Measurements from ENCODE around the gene TRAF1. TPM values are rescaled to one million over a fixed set of nuclear protein-coding genes. Genes with fewer than 3 reads are reported as not detected.

TRAF1 gene
- total RNA-seq, 1 experiment from 2014 or later: 1.7 TPM

GRCh38 chr9:120941046-120941770 lies 14.6 kb upstream of the TRAF1 start:
- TF ChIP-seq MAX (IDR thresholded peaks at IDR 0.05): no peak
- Histone ChIP-seq H3K4me3 (replicated peaks in 1 of 2; ENCODE audit: low read depth in 1 of 2, low read length in 2 of 2) (no peak overlapping the region), H3K4me2 (ENCODE audit: low read length) (no peak overlapping the region), H3K9me3 (ENCODE audit: control insufficient read depth in 1 of 2, insufficient read depth in 1 of 2, low read depth in 1 of 2, low read length in 2 of 2) (no peaks in the 10 kb centered on the region), H3K9me2 (ENCODE audit: insufficient read depth) (no peaks in the 10 kb centered on the region), H3K79me2 (ENCODE audit: insufficient read depth, low read length) (no peaks in the 10 kb centered on the region), H2AFZ (ENCODE audit: low read depth, low read length, poor library complexity, severe bottlenecking) (no peak overlapping the region), H3K36me3 (ENCODE audit: control insufficient read depth in 1 of 2, insufficient read depth in 2 of 2, low read length in 2 of 2) (no peaks in the 10 kb centered on the region), H3K27ac (ENCODE audit: low read depth, low read length) (no peak overlapping the region), H4K20me1 (ENCODE audit: insufficient read depth) (no peaks in the 10 kb centered on the region), H3K27me3 (ENCODE audit: insufficient read depth, low read length) (no peaks in the 10 kb centered on the region), H3K4me1 (ENCODE audit: control insufficient read depth in 1 of 2, insufficient read depth in 2 of 2, low read length in 2 of 2) (peaks cover 2 to 6% of the 10 kb centered on the region in 2 experiments), H3K9ac (ENCODE audit: low read length) (no peak overlapping the region)
- POLR2A ChIA-PET: no interaction called here
- no peak for ATAC-seq
- no TSS peak for BruUV-seq (replicated peaks)
- RAD21 ChIA-PET (ENCODE audit: low non-redundant PET in 1 of 2, low total read pairs in 2 of 2, uncharacterized antibody in 2 of 2, unreplicated experiment in 2 of 2): no interaction called here
- CTCF ChIA-PET: interaction anchor here (1.1 kb wide), 1 partner anchor 68 kb away, joined by 3 read pairs; no protein-coding TSS in a partner anchor
- intact Hi-C loops (cut with micrococcal nuclease): loop anchor here (10.0 kb wide), 1 partner anchor 64 kb away; no protein-coding TSS in a partner anchor
- DNase-seq (ENCODE audit: low read depth, low spot score): no peak

- Histone ChIP-seq H2AFZ (ENCODE audit: low read depth, low read length, poor library complexity, severe bottlenecking) (no peak overlapping the region), H4K20me1 (ENCODE audit: insufficient read depth) (no peaks in the 10 kb centered on the region), H3K27me3 (ENCODE audit: insufficient read depth, low read length) (no peaks in the 10 kb centered on the region), H3K4me1 (ENCODE audit: control insufficient read depth in 1 of 2, insufficient read depth in 2 of 2, low read length in 2 of 2) (peaks cover 8 to 12% of the 10 kb centered on the region in 2 experiments), H3K9ac (ENCODE audit: low read length) (no peak overlapping the region), H3K4me3 (replicated peaks in 1 of 2; ENCODE audit: low read depth in 1 of 2, low read length in 2 of 2) (no peak overlapping the region), H3K79me2 (ENCODE audit: insufficient read depth, low read length) (no peaks in the 10 kb centered on the region), H3K9me3 (ENCODE audit: control insufficient read depth in 1 of 2, insufficient read depth in 1 of 2, low read depth in 1 of 2, low read length in 2 of 2) (no peaks in the 10 kb centered on the region), H3K4me2 (ENCODE audit: low read length) (no peak overlapping the region), H3K9me2 (ENCODE audit: insufficient read depth) (no peaks in the 10 kb centered on the region), H3K36me3 (ENCODE audit: control insufficient read depth in 1 of 2, insufficient read depth in 2 of 2, low read length in 2 of 2) (no peaks in the 10 kb centered on the region), H3K27ac (ENCODE audit: low read depth, low read length) (no peak overlapping the region)
- ATAC-seq (no peak), DNase-seq (ENCODE audit: low read depth, low spot score) (no peak)
- intact Hi-C loops (cut with micrococcal nuclease): loop anchor here (10.0 kb wide), 1 partner anchor 64 kb away; no protein-coding TSS in a partner anchor
- TF ChIP-seq SP1 (IDR thresholded peaks at IDR 0.05; ENCODE audit: low read depth): no peak
- no peak for TF ChIP-seq JUND (IDR thresholded peaks at IDR 0.05)
- no peak for TF ChIP-seq MAX (IDR thresholded peaks at IDR 0.05)
- TF ChIP-seq SIN3A (IDR thresholded peaks at IDR 0.05; ENCODE audit: low read depth): no peak
- TF ChIP-seq REST (IDR thresholded peaks at IDR 0.05; ENCODE audit: low read depth): no peak
- no peak for TF ChIP-seq YY1 (IDR thresholded peaks at IDR 0.05; ENCODE audit: extremely low read depth, insufficient replicate concordance, low read depth, low read length)
- ChIA-PET RAD21 (ENCODE audit: low non-redundant PET in 1 of 2, low total read pairs in 2 of 2, uncharacterized antibody in 2 of 2, unreplicated experiment in 2 of 2) (no interaction called here), POLR2A (no interaction called here), CTCF (no interaction called here)
- no TSS peak for BruUV-seq (replicated peaks)
These were observed 14.0 kb upstream of the TRAF1 start for GRCh38 chr9:120940573-120940972.
